Measurements from ENCODE around the gene RALGAPA2.

Gene RALGAPA2

GRCh38 chr20:20393207-20394120, 319.0 kb downstream of the RALGAPA2 start:
- peak overlapping the region; percentile 5 for H3K4me3 ChIP-seq (ENCODE audit: low read length)
- H3K9me3 ChIP-seq (ENCODE audit: control insufficient read depth, low read length): no peaks in the 10 kb centered on the region
- H3K27me3 ChIP-seq (replicated peaks; ENCODE audit: control insufficient read depth, insufficient read depth, low read length): no peaks in the 10 kb centered on the region
- H3K36me3 ChIP-seq (ENCODE audit: control insufficient read depth, insufficient read depth, low read length, severe bottlenecking): peaks cover 4% of the 10 kb centered on the region
- peak; percentile 62 for DNase-seq (ENCODE audit: low read depth)
- peak overlapping the region; percentile 2 for H3K9ac ChIP-seq (ENCODE audit: low read length)
- H3K4me1 ChIP-seq (ENCODE audit: control insufficient read depth, insufficient read depth, low read length): peaks cover 17% of the 10 kb centered on the region

DNA sequence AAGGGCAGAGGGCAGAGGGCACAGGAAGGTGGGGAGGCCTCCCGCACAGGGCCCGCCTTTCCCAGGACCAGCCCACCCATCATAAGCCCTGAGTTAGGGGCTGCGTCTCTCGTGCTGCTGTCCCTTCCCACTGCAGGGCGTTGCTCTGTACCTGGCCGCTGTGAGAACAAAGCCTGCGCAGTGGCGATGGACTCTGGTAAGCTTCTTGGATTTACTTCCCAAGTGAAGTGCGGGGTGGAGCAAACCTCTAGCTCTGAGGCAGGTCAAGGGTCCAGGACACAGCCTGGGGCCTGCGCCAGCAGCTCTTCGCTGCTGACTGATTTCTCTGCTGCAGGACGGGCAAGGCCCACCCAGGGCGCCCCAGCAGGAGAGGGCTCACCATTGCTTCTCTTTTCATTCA, 320.7 kb downstream of the RALGAPA2 start:
- Histone ChIP-seq H3K36me3 (ENCODE audit: control insufficient read depth, insufficient read depth, low read length, severe bottlenecking) (peaks cover 4% of the 10 kb centered on the region), H3K4me1 (ENCODE audit: control insufficient read depth, insufficient read depth, low read length) (peaks cover 17% of the 10 kb centered on the region), H3K9ac (ENCODE audit: low read length) (no peak overlapping the region), H3K9me3 (ENCODE audit: control insufficient read depth, low read length) (no peaks in the 10 kb centered on the region), H3K27me3 (replicated peaks; ENCODE audit: control insufficient read depth, insufficient read depth, low read length) (no peaks in the 10 kb centered on the region), H3K4me3 (ENCODE audit: low read length) (no peak overlapping the region)
- no peak for DNase-seq (ENCODE audit: low read depth)

- no peaks in the 10 kb centered on the region for H3K9me3 ChIP-seq (ENCODE audit: control insufficient read depth, low read length)
- DNase-seq (ENCODE audit: low read depth): no peak
- peaks cover 6% of the 10 kb centered on the region for H3K27me3 ChIP-seq (replicated peaks; ENCODE audit: control insufficient read depth, insufficient read depth, low read length)
- H3K4me3 ChIP-seq (ENCODE audit: low read length): no peak overlapping the region
- H3K4me1 ChIP-seq (ENCODE audit: control insufficient read depth, insufficient read depth, low read length): peaks cover 17% of the 10 kb centered on the region
- no peak overlapping the region for H3K9ac ChIP-seq (ENCODE audit: low read length)
- H3K36me3 ChIP-seq (ENCODE audit: control insufficient read depth, insufficient read depth, low read length, severe bottlenecking): peaks cover 4% of the 10 kb centered on the region
Observed at GRCh38 chr20:20391115-20391514, 321.3 kb downstream of the RALGAPA2 start.

DNA sequence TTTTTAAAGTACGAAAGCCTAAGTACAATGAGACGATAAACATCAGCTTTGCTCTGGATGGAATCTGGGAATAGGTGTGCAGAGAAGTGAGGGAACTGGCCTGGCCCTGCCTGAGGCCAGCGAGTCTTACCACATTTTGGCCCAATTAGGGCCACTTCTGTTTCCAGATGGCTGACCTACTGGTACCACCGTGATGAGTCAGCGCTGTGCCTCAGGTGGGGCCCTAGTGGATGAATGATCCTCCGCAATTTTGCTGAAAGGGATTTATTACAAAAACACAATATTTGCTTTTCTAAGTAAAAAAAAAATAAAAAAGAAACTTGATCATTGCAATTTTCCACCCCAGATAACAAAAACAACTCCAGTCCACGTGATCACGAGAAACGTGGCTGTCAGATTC, 322.1 kb downstream of the RALGAPA2 start:
- no peak for DNase-seq (ENCODE audit: low read depth)
- Histone ChIP-seq H3K9me3 (ENCODE audit: control insufficient read depth, low read length) (no peaks in the 10 kb centered on the region), H3K27me3 (replicated peaks; ENCODE audit: control insufficient read depth, insufficient read depth, low read length) (peaks cover 10% of the 10 kb centered on the region), H3K4me1 (ENCODE audit: control insufficient read depth, insufficient read depth, low read length) (peaks cover 17% of the 10 kb centered on the region), H3K36me3 (ENCODE audit: control insufficient read depth, insufficient read depth, low read length, severe bottlenecking) (peaks cover 4% of the 10 kb centered on the region), H3K4me3 (ENCODE audit: low read length) (no peak overlapping the region), H3K9ac (ENCODE audit: low read length) (no peak overlapping the region)

DNA sequence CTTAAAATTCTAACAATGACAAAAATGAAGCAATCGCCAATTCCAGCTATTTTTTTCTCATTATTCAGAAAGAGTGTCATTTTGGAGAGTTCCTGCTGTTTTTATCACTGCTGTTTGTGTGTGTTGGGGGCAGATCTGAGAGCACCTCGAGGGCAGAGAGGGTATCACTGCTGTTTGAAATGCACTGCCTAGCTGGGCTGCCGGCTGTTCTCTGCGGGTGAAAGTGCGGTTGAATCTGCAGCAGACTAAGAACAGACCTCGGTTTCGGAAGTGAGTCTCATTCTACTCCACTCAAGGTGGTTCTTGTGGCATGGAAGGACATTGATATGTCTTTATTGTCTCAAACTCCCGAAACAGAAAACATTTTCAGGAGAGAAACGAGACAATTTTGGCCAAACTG, 326.3 kb downstream of the RALGAPA2 start:
- peaks cover 10% of the 10 kb centered on the region for H3K27me3 ChIP-seq (replicated peaks; ENCODE audit: control insufficient read depth, insufficient read depth, low read length)
- no peak overlapping the region for H3K9ac ChIP-seq (ENCODE audit: low read length)
- H3K36me3 ChIP-seq (ENCODE audit: control insufficient read depth, insufficient read depth, low read length, severe bottlenecking): no peaks in the 10 kb centered on the region
- no peak for DNase-seq (ENCODE audit: low read depth)
- peaks cover under 1% of the 10 kb centered on the region for H3K9me3 ChIP-seq (ENCODE audit: control insufficient read depth, low read length)
- no peaks in the 10 kb centered on the region for H3K4me1 ChIP-seq (ENCODE audit: control insufficient read depth, insufficient read depth, low read length)
- H3K4me3 ChIP-seq (ENCODE audit: low read length): no peak overlapping the region

DNA sequence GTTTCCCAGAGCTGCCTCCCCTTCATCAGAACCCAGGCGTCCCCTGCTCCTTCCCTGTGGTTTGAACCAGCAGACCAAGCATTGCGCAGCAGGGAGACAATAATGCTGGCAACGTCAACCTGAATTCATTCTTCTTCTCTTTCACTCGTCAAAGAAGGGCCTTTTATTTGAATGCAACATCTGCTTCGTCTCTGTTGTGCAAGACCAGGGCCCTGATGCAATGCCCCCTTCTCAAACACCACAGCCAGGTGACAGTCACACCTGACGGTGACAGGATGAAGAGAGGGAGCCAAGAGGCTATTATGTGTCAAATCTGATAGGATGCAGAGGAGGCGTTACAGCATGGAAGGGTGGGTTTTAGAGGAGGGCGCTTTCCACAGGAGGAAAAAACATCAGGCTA, 336.6 kb downstream of the RALGAPA2 start:
- Histone ChIP-seq H3K4me3 (ENCODE audit: low read length) (no peak overlapping the region), H3K27me3 (replicated peaks; ENCODE audit: control insufficient read depth, insufficient read depth, low read length) (peaks cover 43% of the 10 kb centered on the region), H3K36me3 (ENCODE audit: control insufficient read depth, insufficient read depth, low read length, severe bottlenecking) (no peaks in the 10 kb centered on the region), H3K4me1 (ENCODE audit: control insufficient read depth, insufficient read depth, low read length) (peaks cover 5% of the 10 kb centered on the region), H3K9ac (ENCODE audit: low read length) (no peak overlapping the region), H3K9me3 (ENCODE audit: control insufficient read depth, low read length) (peaks cover 25% of the 10 kb centered on the region)
- no peak for DNase-seq (ENCODE audit: low read depth)

DNA sequence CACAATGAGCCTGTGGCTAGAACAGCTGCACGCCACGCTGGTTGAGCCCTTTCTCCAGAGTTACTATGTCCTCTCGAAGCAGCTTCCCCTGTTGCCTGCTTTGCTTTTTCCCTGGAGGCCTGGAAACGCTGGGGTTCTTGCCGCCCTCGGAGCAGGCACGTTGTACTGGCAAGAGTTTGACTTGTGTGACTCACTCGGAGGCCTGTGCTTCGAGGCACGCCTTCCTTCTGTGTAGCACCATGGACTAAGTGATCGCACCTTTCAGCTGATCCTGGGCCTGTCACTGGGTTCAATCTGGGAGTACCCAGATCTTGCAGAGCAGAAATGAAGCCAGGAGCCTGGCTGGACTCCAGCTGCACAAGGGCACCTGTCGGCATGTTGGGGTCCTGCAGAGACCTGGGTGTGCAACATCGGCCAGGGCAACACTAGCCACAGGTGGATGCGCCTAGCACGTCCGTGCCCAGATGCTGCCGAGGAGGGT, 339.3 kb downstream of the RALGAPA2 start:
- peaks cover 59% of the 10 kb centered on the region for H3K27me3 ChIP-seq (replicated peaks; ENCODE audit: control insufficient read depth, insufficient read depth, low read length)
- H3K36me3 ChIP-seq (ENCODE audit: control insufficient read depth, insufficient read depth, low read length, severe bottlenecking): no peaks in the 10 kb centered on the region
- DNase-seq (ENCODE audit: low read depth): peak; percentile 46
- no peak overlapping the region for H3K9ac ChIP-seq (ENCODE audit: low read length)
- H3K4me3 ChIP-seq (ENCODE audit: low read length): no peak overlapping the region
- H3K4me1 ChIP-seq (ENCODE audit: control insufficient read depth, insufficient read depth, low read length): peaks cover 8% of the 10 kb centered on the region
- H3K9me3 ChIP-seq (ENCODE audit: control insufficient read depth, low read length): peaks cover 8% of the 10 kb centered on the region

DNA sequence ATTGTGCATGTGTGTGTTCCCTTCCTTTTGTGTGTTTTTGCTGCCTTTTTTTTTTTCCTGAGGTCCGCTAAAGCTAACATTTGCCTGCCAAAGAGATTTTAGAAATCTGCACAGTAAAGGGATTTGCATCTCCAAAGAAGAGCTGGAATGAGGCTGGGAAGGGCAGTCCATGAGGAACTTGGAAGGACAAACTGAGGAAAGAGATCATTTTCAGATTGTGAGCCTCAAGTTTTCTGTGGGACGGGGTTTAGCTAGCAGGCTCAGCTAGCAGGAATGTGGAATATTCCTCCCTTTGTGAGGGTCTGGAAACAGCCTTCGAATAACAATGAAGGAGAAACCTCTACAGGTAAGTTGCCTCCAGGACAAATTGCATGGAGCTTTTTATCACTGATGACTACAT, 340.8 kb downstream of the RALGAPA2 start:
- Histone ChIP-seq H3K4me1 (ENCODE audit: control insufficient read depth, insufficient read depth, low read length) (peaks cover 8% of the 10 kb centered on the region), H3K36me3 (ENCODE audit: control insufficient read depth, insufficient read depth, low read length, severe bottlenecking) (no peaks in the 10 kb centered on the region), H3K27me3 (replicated peaks; ENCODE audit: control insufficient read depth, insufficient read depth, low read length) (peaks cover 59% of the 10 kb centered on the region), H3K4me3 (ENCODE audit: low read length) (no peak overlapping the region), H3K9me3 (ENCODE audit: control insufficient read depth, low read length) (peaks cover 8% of the 10 kb centered on the region), H3K9ac (ENCODE audit: low read length) (no peak overlapping the region)
- DNase-seq (ENCODE audit: low read depth): no peak

DNA sequence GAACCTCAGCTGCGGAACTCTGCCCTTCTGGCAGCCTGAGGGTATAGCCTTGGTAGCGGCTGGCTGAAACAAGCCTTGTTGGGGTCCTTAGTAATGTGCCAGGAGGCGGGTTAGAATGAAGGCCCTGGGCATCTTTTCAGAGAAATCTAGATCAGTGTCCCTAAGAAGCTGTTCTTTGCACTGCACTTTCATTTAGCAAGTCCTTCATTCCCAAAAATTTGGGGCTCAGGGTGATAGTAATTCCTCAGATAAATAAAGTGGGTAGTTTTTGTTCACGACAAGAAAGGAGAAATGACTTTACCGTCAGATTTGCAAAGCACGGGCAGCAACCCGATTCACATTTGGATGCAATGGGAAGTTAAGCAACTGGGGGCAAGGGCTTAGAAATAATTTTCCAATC, 341.4 kb downstream of the RALGAPA2 start:
- no peak overlapping the region for H3K9ac ChIP-seq (ENCODE audit: low read length)
- peaks cover 62% of the 10 kb centered on the region for H3K27me3 ChIP-seq (replicated peaks; ENCODE audit: control insufficient read depth, insufficient read depth, low read length)
- peaks cover 8% of the 10 kb centered on the region for H3K4me1 ChIP-seq (ENCODE audit: control insufficient read depth, insufficient read depth, low read length)
- H3K4me3 ChIP-seq (ENCODE audit: low read length): no peak overlapping the region
- H3K36me3 ChIP-seq (ENCODE audit: control insufficient read depth, insufficient read depth, low read length, severe bottlenecking): no peaks in the 10 kb centered on the region
- peaks cover 8% of the 10 kb centered on the region for H3K9me3 ChIP-seq (ENCODE audit: control insufficient read depth, low read length)
- no peak for DNase-seq (ENCODE audit: low read depth)

- Histone ChIP-seq H3K36me3 (ENCODE audit: control insufficient read depth, insufficient read depth, low read length, severe bottlenecking) (no peaks in the 10 kb centered on the region), H3K27me3 (replicated peaks; ENCODE audit: control insufficient read depth, insufficient read depth, low read length) (peaks cover 63% of the 10 kb centered on the region), H3K9ac (ENCODE audit: low read length) (no peak overlapping the region), H3K4me3 (ENCODE audit: low read length) (no peak overlapping the region), H3K9me3 (ENCODE audit: control insufficient read depth, low read length) (peaks cover 8% of the 10 kb centered on the region), H3K4me1 (ENCODE audit: control insufficient read depth, insufficient read depth, low read length) (peaks cover 8% of the 10 kb centered on the region)
- no peak for DNase-seq (ENCODE audit: low read depth)
Observed at GRCh38 chr20:20370094-20370575, 342.3 kb downstream of the RALGAPA2 start.

- Histone ChIP-seq H3K27me3 (replicated peaks; ENCODE audit: control insufficient read depth, insufficient read depth, low read length) (peaks cover 64% of the 10 kb centered on the region), H3K4me1 (ENCODE audit: control insufficient read depth, insufficient read depth, low read length) (peaks cover 8% of the 10 kb centered on the region), H3K36me3 (ENCODE audit: control insufficient read depth, insufficient read depth, low read length, severe bottlenecking) (no peaks in the 10 kb centered on the region), H3K4me3 (ENCODE audit: low read length) (no peak overlapping the region), H3K9me3 (ENCODE audit: control insufficient read depth, low read length) (peaks cover 4% of the 10 kb centered on the region), H3K9ac (ENCODE audit: low read length) (no peak overlapping the region)
- DNase-seq (ENCODE audit: low read depth): no peak
Observed at GRCh38 chr20:20369250-20370093, 343.0 kb downstream of the RALGAPA2 start.
